DND-41 (cell line): ENCODE data around the gene AUH.

Source experiments
- CTCF ChIP-seq: IDR thresholded peaks from 2 replicates; pipeline ENCODE4 v1.5.1; 2012; ENCODE audit warnings: borderline replicate concordance, low read length, moderate library complexity, mild to moderate bottlenecking; ENCODE audit not compliant: poor library complexity, severe bottlenecking; ENCODE audit errors: extremely low read depth
- EZH2 ChIP-seq: IDR thresholded peaks from 3 replicates; pipeline ENCODE4 v1.6.1; 2012; ENCODE audit warnings: borderline replicate concordance, low read depth, mild to moderate bottlenecking, moderate library complexity, low read length, inconsistent platforms; ENCODE audit not compliant: severe bottlenecking

GRCh38 chr9:91208419-91208745 lies 153.3 kb downstream of the AUH start:
- TF ChIP-seq CTCF (no peak), EZH2 (no peak)
